HAP-1 (cell line): Measurements from ENCODE around the gene PDE1C.

ENCODE experiments used
- DNase-seq, 2 experiments: peaks; one replicate each; pipeline ENCODE4 v3.0.0-alpha.2; 2016 to 2020; ENCODE audit warnings: low spot score in 2 of 2
- H3K27me3 ChIP-seq: fragments of 250-450 bp; sonication (Bioruptor Pico); 2 replicates; pipeline ENCODE4 v1.5.1; 2020; ENCODE audit warnings: low read depth, mild to moderate bottlenecking, moderate library complexity
- H3K36me3 ChIP-seq: fragments of 250-450 bp; sonication (Bioruptor Pico); replicated peaks from 2 replicates; pipeline ENCODE4 v1.5.1; 2020; ENCODE audit warnings: mild to moderate bottlenecking
- H3K4me1 ChIP-seq: fragments of 250-450 bp; sonication (Bioruptor Pico); 2 replicates; pipeline ENCODE4 v1.5.1; 2020; ENCODE audit warnings: mild to moderate bottlenecking
- H3K4me3 ChIP-seq: fragments of 250-450 bp; sonication (Bioruptor Pico); 2 replicates; pipeline ENCODE4 v1.5.1; 2020; ENCODE audit warnings: mild to moderate bottlenecking, moderate library complexity
- H3K9me3 ChIP-seq: fragments of 250-450 bp; sonication (Bioruptor Pico); 2 replicates; pipeline ENCODE4 v1.5.1; 2020; ENCODE audit warnings: mild to moderate bottlenecking, moderate library complexity
- in situ Hi-C: fragments of 300-500 bp; cut with MboI; formaldehyde crosslinking; loops from 3 replicates; pipeline ENCODE4 v1.14.3; 2020; ENCODE audit warnings: low sequenced_read_pairs, inconsistent platforms, mixed read lengths

Gene PDE1C

GRCh38 chr7:31814187-31814586 is 256.0 kb downstream of the PDE1C start:
- Histone ChIP-seq H3K4me3 (no peak overlapping the region), H3K9me3 (no peaks in the 10 kb centered on the region), H3K4me1 (no peaks in the 10 kb centered on the region), H3K27me3 (no peaks in the 10 kb centered on the region), H3K36me3 (no peaks in the 10 kb centered on the region)
- in situ Hi-C loops, result no loop called here
- no peak for DNase-seq

GRCh38 chr7:31811650-31812461 is 258.4 kb downstream of the PDE1C start:
- Histone ChIP-seq H3K27me3 (no peaks in the 10 kb centered on the region), H3K4me1 (no peaks in the 10 kb centered on the region), H3K9me3 (no peaks in the 10 kb centered on the region), H3K4me3 (no peak overlapping the region), H3K36me3 (no peaks in the 10 kb centered on the region)
- DNase-seq, result no peak
- in situ Hi-C loops, result no loop called here

GRCh38 chr7:31805209-31805818 is 264.9 kb downstream of the PDE1C start:
- H3K27me3 ChIP-seq, result no peaks in the 10 kb centered on the region
- no peak for DNase-seq
- no peaks in the 10 kb centered on the region for H3K4me1 ChIP-seq
- H3K36me3 ChIP-seq, result no peaks in the 10 kb centered on the region
- in situ Hi-C loops, result no loop called here
- no peak overlapping the region for H3K4me3 ChIP-seq
- no peaks in the 10 kb centered on the region for H3K9me3 ChIP-seq

- in situ Hi-C loops, result no loop called here
These were observed 273.8 kb downstream of the PDE1C start for GRCh38 chr7:31796375-31796774.

GRCh38 chr7:31794851-31795344 is 275.3 kb downstream of the PDE1C start:
- Histone ChIP-seq H3K9me3 (no peaks in the 10 kb centered on the region), H3K36me3 (no peaks in the 10 kb centered on the region), H3K4me3 (no peak overlapping the region), H3K27me3 (no peaks in the 10 kb centered on the region), H3K4me1 (no peaks in the 10 kb centered on the region)
- in situ Hi-C loops, result no loop called here
- no peak for DNase-seq

More at GRCh38 chr7:31796375-31796774, 273.8 kb downstream of the PDE1C start:
- no peaks in the 10 kb centered on the region for H3K9me3 ChIP-seq
- no peaks in the 10 kb centered on the region for H3K4me1 ChIP-seq
- no peak for DNase-seq
- no peaks in the 10 kb centered on the region for H3K27me3 ChIP-seq
- H3K36me3 ChIP-seq, result no peaks in the 10 kb centered on the region
- no peak overlapping the region for H3K4me3 ChIP-seq

- Histone ChIP-seq H3K36me3 (no peaks in the 10 kb centered on the region), H3K9me3 (no peaks in the 10 kb centered on the region), H3K4me1 (no peaks in the 10 kb centered on the region), H3K27me3 (no peaks in the 10 kb centered on the region), H3K4me3 (no peak overlapping the region)
- in situ Hi-C loops, result no loop called here
- no peak for DNase-seq
These were observed 278.3 kb downstream of the PDE1C start for GRCh38 chr7:31791881-31792280.

- H3K4me1 ChIP-seq, result no peaks in the 10 kb centered on the region
- in situ Hi-C loops, result no loop called here
These were observed 281.1 kb downstream of the PDE1C start for GRCh38 chr7:31788883-31789680.

GRCh38 chr7:31788445-31788844 is 281.8 kb downstream of the PDE1C start:
- in situ Hi-C loops, result no loop called here
- no peaks in the 10 kb centered on the region for H3K4me1 ChIP-seq
- H3K9me3 ChIP-seq, result no peaks in the 10 kb centered on the region
- no peak overlapping the region for H3K4me3 ChIP-seq
- H3K36me3 ChIP-seq, result no peaks in the 10 kb centered on the region
- no peaks in the 10 kb centered on the region for H3K27me3 ChIP-seq
- DNase-seq, result no peak

More at GRCh38 chr7:31788883-31789680, 281.1 kb downstream of the PDE1C start:
- Histone ChIP-seq H3K27me3 (no peaks in the 10 kb centered on the region), H3K9me3 (no peaks in the 10 kb centered on the region), H3K36me3 (no peaks in the 10 kb centered on the region), H3K4me3 (no peak overlapping the region)
- no peak for DNase-seq

GRCh38 chr7:31786326-31786725 is 283.9 kb downstream of the PDE1C start:
- Histone ChIP-seq H3K36me3 (no peaks in the 10 kb centered on the region), H3K4me1 (no peaks in the 10 kb centered on the region), H3K4me3 (no peak overlapping the region), H3K27me3 (no peaks in the 10 kb centered on the region), H3K9me3 (no peaks in the 10 kb centered on the region)
- no peak for DNase-seq
- in situ Hi-C loops, result no loop called here

GRCh38 chr7:31785101-31785500 is 285.1 kb downstream of the PDE1C start:
- Histone ChIP-seq H3K4me1 (no peaks in the 10 kb centered on the region), H3K36me3 (no peaks in the 10 kb centered on the region), H3K9me3 (no peaks in the 10 kb centered on the region), H3K4me3 (no peak overlapping the region), H3K27me3 (no peaks in the 10 kb centered on the region)
- no peak for DNase-seq
- in situ Hi-C loops, result no loop called here

GRCh38 chr7:31783221-31783620 is 287.0 kb downstream of the PDE1C start:
- in situ Hi-C loops, result no loop called here
- Histone ChIP-seq H3K9me3 (no peaks in the 10 kb centered on the region), H3K4me3 (no peak overlapping the region), H3K36me3 (no peaks in the 10 kb centered on the region), H3K4me1 (no peaks in the 10 kb centered on the region), H3K27me3 (no peaks in the 10 kb centered on the region)
- no peak for DNase-seq

GRCh38 chr7:31782411-31782991 is 287.7 kb downstream of the PDE1C start:
- Histone ChIP-seq H3K4me3 (no peak overlapping the region), H3K36me3 (no peaks in the 10 kb centered on the region), H3K4me1 (no peaks in the 10 kb centered on the region), H3K27me3 (no peaks in the 10 kb centered on the region), H3K9me3 (no peaks in the 10 kb centered on the region)
- in situ Hi-C loops, result no loop called here
- peak; percentile 31 to 49 for DNase-seq

- in situ Hi-C loops, result no loop called here
These were observed 291.9 kb downstream of the PDE1C start for GRCh38 chr7:31778296-31778695.

More at GRCh38 chr7:31778296-31778695, 291.9 kb downstream of the PDE1C start:
- Histone ChIP-seq H3K27me3 (no peaks in the 10 kb centered on the region), H3K36me3 (no peaks in the 10 kb centered on the region), H3K4me3 (no peak overlapping the region), H3K4me1 (no peaks in the 10 kb centered on the region), H3K9me3 (no peaks in the 10 kb centered on the region)
- no peak for DNase-seq
